Measurements from ENCODE around the gene TSPAN4. TPM values are rescaled to one million over a fixed set of nuclear protein-coding genes. Genes with fewer than 3 reads are reported as not detected.

TSPAN4 gene
- total and polyA plus RNA-seq, 4 donors: 68.3 to 197 (median 134) TPM

DNA sequence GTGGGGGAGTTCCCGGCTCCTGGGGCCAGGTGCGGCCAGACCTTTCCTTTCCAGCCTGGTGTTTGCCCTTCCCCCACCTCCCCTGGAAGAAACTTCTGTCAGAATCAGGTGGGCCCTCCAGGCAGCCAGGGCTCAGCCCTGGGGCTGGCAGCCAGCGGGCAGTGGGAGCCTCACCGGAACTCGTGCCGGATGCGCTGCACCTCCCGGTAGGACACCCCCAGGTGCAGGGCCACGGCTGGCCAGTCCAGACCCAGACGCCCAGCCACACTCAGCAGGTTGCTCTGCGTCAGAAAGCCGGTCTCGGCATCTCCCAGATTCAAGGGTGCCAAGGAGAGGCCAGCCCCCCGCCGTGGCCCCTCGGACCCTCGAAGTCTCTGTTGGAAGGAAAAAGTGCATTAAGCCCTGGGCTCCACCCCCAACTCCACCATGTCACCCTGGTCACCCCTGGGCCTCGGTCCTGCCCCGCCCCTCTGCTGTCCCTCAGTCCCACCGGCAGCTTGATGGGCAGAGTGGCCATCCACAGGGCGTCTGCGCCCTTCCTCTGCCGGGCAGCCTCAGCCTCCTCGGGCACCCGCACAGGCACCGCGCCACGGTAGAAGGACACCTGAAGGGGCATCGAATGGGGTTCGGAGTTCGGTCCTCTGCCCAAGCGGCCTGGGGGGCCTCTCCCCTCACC lies 42.9 kb upstream of the TSPAN4 start:
- DNase-seq (no peak), ATAC-seq (ENCODE audit: insufficient read depth, low FRiP score) (no peak)
- peaks cover 0 to 16% (median 3%) of the 10 kb centered on the region in 4 donors for H3K36me3 ChIP-seq (ENCODE audit: control insufficient read depth in 4 of 4, insufficient read depth in 4 of 4, low read length in 4 of 4)
- H3K9ac ChIP-seq (ENCODE audit: insufficient read depth in 1 of 2, low read length in 2 of 2): no peak overlapping the region
- H3K27me3 ChIP-seq (ENCODE audit: control insufficient read depth in 3 of 3, insufficient read depth in 3 of 3, low read length in 2 of 3): no peaks in the 10 kb centered on the region
- H3K9me3 ChIP-seq (ENCODE audit: control insufficient read depth in 4 of 4, insufficient read depth in 3 of 4, low read length in 3 of 4): no peaks in the 10 kb centered on the region
- H3K27ac ChIP-seq (ENCODE audit: low read depth in 1 of 2, low read length in 1 of 2): no peak overlapping the region
- H3K4me1 ChIP-seq (ENCODE audit: control insufficient read depth in 5 of 5, insufficient read depth in 5 of 5, low read length in 5 of 5): peaks cover 0 to 27% (median 24%) of the 10 kb centered on the region in 5 donors
- 96 to 97% methylated on average over 32 of the region's 32 CpGs for WGBS, 2 donors
- no peak overlapping the region for H3K4me3 ChIP-seq
- TF ChIP-seq, protein P1, sequence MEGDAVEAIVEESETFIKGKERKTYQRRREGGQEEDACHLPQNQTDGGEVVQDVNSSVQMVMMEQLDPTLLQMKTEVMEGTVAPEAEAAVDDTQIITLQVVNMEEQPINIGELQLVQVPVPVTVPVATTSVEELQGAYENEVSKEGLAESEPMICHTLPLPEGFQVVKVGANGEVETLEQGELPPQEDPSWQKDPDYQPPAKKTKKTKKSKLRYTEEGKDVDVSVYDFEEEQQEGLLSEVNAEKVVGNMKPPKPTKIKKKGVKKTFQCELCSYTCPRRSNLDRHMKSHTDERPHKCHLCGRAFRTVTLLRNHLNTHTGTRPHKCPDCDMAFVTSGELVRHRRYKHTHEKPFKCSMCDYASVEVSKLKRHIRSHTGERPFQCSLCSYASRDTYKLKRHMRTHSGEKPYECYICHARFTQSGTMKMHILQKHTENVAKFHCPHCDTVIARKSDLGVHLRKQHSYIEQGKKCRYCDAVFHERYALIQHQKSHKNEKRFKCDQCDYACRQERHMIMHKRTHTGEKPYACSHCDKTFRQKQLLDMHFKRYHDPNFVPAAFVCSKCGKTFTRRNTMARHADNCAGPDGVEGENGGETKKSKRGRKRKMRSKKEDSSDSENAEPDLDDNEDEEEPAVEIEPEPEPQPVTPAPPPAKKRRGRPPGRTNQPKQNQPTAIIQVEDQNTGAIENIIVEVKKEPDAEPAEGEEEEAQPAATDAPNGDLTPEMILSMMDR (IDR thresholded peaks at IDR 0.05; ENCODE audit: control extremely low read depth, extremely low read depth): no peak

DNA sequence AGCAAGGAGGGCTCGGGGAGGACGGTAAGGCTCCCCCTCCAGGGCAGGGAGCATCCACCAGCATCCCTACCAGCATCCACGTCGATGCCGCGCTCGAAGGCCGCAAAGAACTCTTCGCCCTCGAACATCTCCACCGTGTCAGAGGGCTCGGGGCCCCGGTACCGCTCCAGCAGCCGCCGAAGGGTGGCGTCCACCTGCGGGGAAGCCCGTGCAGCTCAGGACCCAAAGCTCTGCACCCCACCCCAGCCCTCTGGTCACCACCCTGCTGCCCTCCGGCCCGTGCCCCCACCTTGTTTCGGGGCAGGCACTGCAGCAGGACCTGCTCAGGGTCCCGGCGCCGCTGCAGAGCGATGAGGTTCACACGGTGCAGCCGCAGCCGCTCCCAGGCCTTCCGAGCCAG lies 42.2 kb upstream of the TSPAN4 start:
- Histone ChIP-seq H3K27ac (ENCODE audit: low read depth in 1 of 2, low read length in 1 of 2) (no peak overlapping the region), H3K9me3 (ENCODE audit: control insufficient read depth in 4 of 4, insufficient read depth in 3 of 4, low read length in 3 of 4) (no peaks in the 10 kb centered on the region), H3K4me1 (ENCODE audit: control insufficient read depth in 5 of 5, insufficient read depth in 5 of 5, low read length in 5 of 5) (peaks cover 0 to 25% (median 22%) of the 10 kb centered on the region in 5 donors), H3K36me3 (ENCODE audit: control insufficient read depth in 4 of 4, insufficient read depth in 4 of 4, low read length in 4 of 4) (peaks cover 0 to 16% (median 3%) of the 10 kb centered on the region in 4 donors), H3K27me3 (ENCODE audit: control insufficient read depth in 3 of 3, insufficient read depth in 3 of 3, low read length in 2 of 3) (no peaks in the 10 kb centered on the region), H3K9ac (ENCODE audit: insufficient read depth in 1 of 2, low read length in 2 of 2) (no peak overlapping the region), H3K4me3 (no peak overlapping the region)
- 93 to 96% methylated on average over 24 to 30 of the region's 30 CpGs for WGBS, 2 donors
- DNase-seq: no peak
- TF ChIP-seq, protein P1 (IDR thresholded peaks at IDR 0.05; ENCODE audit: control extremely low read depth, extremely low read depth): no peak
- ATAC-seq (ENCODE audit: insufficient read depth, low FRiP score): no peak

DNA sequence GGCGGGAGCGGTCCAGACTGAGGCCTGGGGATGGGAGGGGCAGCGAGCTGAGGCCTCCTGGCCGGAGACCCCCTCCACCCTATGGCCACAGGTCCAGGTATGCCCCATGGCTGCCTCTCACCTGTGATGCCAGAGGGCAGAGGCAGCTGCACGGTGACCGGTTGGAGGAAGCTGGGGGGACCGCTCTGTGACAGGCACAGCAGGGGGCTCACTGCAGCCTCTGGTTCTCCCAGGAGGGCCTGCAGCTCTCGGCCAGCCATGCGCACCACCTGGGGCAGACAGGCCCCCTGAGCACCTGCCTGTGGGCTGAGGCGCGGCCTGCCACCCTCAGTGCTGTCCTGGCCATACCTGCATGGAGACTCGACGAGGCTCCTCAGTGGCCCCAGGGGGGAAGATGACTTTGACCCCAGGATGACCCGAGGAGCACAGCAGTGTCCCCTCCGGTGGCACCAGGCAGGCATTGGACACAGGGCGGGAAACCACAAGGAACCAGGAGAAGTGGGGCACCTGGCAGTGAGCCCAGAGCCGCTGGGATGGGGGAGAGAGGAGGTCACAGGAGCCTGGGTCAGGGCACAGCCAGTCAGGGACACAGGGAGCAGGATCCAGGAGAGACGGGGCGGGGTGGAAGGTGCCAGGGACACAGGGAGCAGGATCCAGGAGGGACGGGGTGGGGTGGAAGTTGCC lies 41.4 kb upstream of the TSPAN4 start:
- Histone ChIP-seq H3K27me3 (ENCODE audit: control insufficient read depth in 3 of 3, insufficient read depth in 3 of 3, low read length in 2 of 3) (no peaks in the 10 kb centered on the region), H3K4me1 (ENCODE audit: control insufficient read depth in 5 of 5, insufficient read depth in 5 of 5, low read length in 5 of 5) (peaks cover 0 to 26% (median 17%) of the 10 kb centered on the region in 5 donors), H3K27ac (ENCODE audit: low read depth in 1 of 2, low read length in 1 of 2) (no peak overlapping the region), H3K9ac (ENCODE audit: insufficient read depth in 1 of 2, low read length in 2 of 2) (no peak overlapping the region), H3K9me3 (ENCODE audit: control insufficient read depth in 4 of 4, insufficient read depth in 3 of 4, low read length in 3 of 4) (no peaks in the 10 kb centered on the region), H3K4me3 (no peak overlapping the region), H3K36me3 (ENCODE audit: control insufficient read depth in 4 of 4, insufficient read depth in 4 of 4, low read length in 4 of 4) (peaks cover 0 to 16% (median 3%) of the 10 kb centered on the region in 4 donors)
- DNase-seq (no peak), ATAC-seq (ENCODE audit: insufficient read depth, low FRiP score) (no peak)
- 92 to 96% methylated on average over 19 to 20 of the region's 20 CpGs for WGBS, 2 donors
- TF ChIP-seq, protein P1 (IDR thresholded peaks at IDR 0.05; ENCODE audit: control extremely low read depth, extremely low read depth): no peak
